HepG2 (cell line): Measurements from ENCODE around the gene BIVM. TPM values are rescaled to one million over a fixed set of nuclear protein-coding genes. Genes with fewer than 3 reads are reported as not detected.

Experiments used
- ATF7-NPFF ChIP-seq: sonication (generic); formaldehyde crosslinking; IDR thresholded peaks from 2 replicates; pipeline ENCODE4 v1.8.1; 2023; ENCODE audit warnings: mild to moderate bottlenecking, low read depth, missing genetic modification reagents, moderate library complexity
- CAMTA2 ChIP-seq: sonication (generic); formaldehyde crosslinking; IDR thresholded peaks from 2 replicates; pipeline ENCODE4 v1.4.0; 2020; ENCODE audit warnings: mild to moderate bottlenecking, missing genetic modification reagents, borderline replicate concordance
- CHD4 ChIP-seq: fragments of 200-600 bp; sonication (generic); IDR thresholded peaks from 2 replicates; pipeline ENCODE4 v1.7.0; 2017; ENCODE audit warnings: mild to moderate bottlenecking, low read length, borderline replicate concordance
- ESRRA ChIP-seq: sonication (generic); formaldehyde crosslinking; IDR thresholded peaks from 2 replicates; pipeline ENCODE4 v1.5.1; 2020; ENCODE audit warnings: mild to moderate bottlenecking, low read depth, missing genetic modification reagents
- EZH2 ChIP-seq: conservative IDR thresholded peaks from 2 replicates; pipeline ENCODE4 v1.6.1; 2012; ENCODE audit warnings: mild to moderate bottlenecking, low read depth, low read length, moderate library complexity
- GATA4 ChIP-seq: sonication (generic); IDR thresholded peaks from 2 replicates; pipeline ENCODE4 v1.6.1; 2016; ENCODE audit warnings: antibody characterized with exemption, low read depth, borderline replicate concordance
- GFI1 ChIP-seq: sonication (generic); formaldehyde crosslinking; IDR thresholded peaks from 2 replicates; pipeline ENCODE4 v1.5.0; 2020; ENCODE audit warnings: missing genetic modification reagents, mild to moderate bottlenecking, borderline replicate concordance
- HNRNPH1 ChIP-seq: fragments of 200-400 bp; formaldehyde crosslinking; optimal IDR thresholded peaks from 2 replicates; pipeline ENCODE3; 2017; ENCODE audit warnings: mild to moderate bottlenecking, low read depth, low read length
- IKZF1 ChIP-seq: fragments of 450-650 bp; IDR thresholded peaks from 2 replicates; pipeline ENCODE4 v1.7.1; 2016
- MZF1 ChIP-seq: sonication (generic); formaldehyde crosslinking; IDR thresholded peaks from 2 replicates; pipeline ENCODE4 v1.8.1; 2023; ENCODE audit warnings: mild to moderate bottlenecking, missing genetic modification reagents, borderline replicate concordance
- SALL2 ChIP-seq: sonication (generic); formaldehyde crosslinking; IDR thresholded peaks from 2 replicates; pipeline ENCODE4 v1.8.1; 2023; ENCODE audit warnings: mild to moderate bottlenecking, missing genetic modification reagents, inconsistent platforms
- TEAD3 ChIP-seq: optimal IDR thresholded peaks from 2 replicates; pipeline ENCODE3; 2016; ENCODE audit warnings: borderline replicate concordance
- TGIF2 ChIP-seq: IDR thresholded peaks from 2 replicates; pipeline ENCODE4 v1.6.1; 2016; ENCODE audit warnings: control low read depth, missing compliant biosample characterization
- ZMYM4 ChIP-seq: sonication (generic); formaldehyde crosslinking; IDR thresholded peaks from 2 replicates; pipeline ENCODE4 v1.8.1; 2023; ENCODE audit warnings: mild to moderate bottlenecking, missing genetic modification reagents
- ZNF558 ChIP-seq: sonication (generic); formaldehyde crosslinking; IDR thresholded peaks from 2 replicates; pipeline ENCODE4 v1.9.0; 2022; ENCODE audit warnings: mild to moderate bottlenecking, missing genetic modification reagents, borderline replicate concordance
- ZNF766 ChIP-seq: sonication (generic); formaldehyde crosslinking; IDR thresholded peaks from 2 replicates; pipeline ENCODE4 v1.5.0; 2020; ENCODE audit warnings: missing genetic modification reagents, borderline replicate concordance
- polyA plus RNA-seq, 8 experiments: library from polyadenylated mRNA; depleted of rRNA in 3 of 8; stranded (reverse) in 7 of 8; unstranded in 1 of 8; fragments of >200 nt; fragmentation: Illumina TruSeq in 4 of 8; extraction: Trizol in 4 of 8; gene quantifications; 2 replicates each; pipeline versions ENCODE4 v1.2.1 to v1.2.3, GENCODE V29; 2011 to 2016; ENCODE audit warnings: low read depth in 4 of 8, missing spikeins in 1 of 8, mixed read lengths in 1 of 8; ENCODE audit not compliant: insufficient read depth in 1 of 8
- total RNA-seq, 5 experiments: library from RNA; depleted of rRNA; stranded (reverse); fragments of >200 nt; fragmentation: Illumina TruSeq; extraction: Trizol; gene quantifications; 2 replicates each; pipeline ENCODE4 v1.2.3, GENCODE V29; 2016; ENCODE audit warnings: low read depth in 1 of 5
- TF ChIP-seq, protein P1 (sequence below): sonication (generic); formaldehyde crosslinking; IDR thresholded peaks from 2 replicates; pipeline ENCODE4 v1.5.0; 2020; ENCODE audit warnings: mild to moderate bottlenecking, missing genetic modification reagents
- TF ChIP-seq, protein P2 (sequence below): sonication (generic); formaldehyde crosslinking; IDR thresholded peaks from 2 replicates; pipeline ENCODE4 v1.4.0; 2020; ENCODE audit warnings: mild to moderate bottlenecking, missing genetic modification reagents
- TF ChIP-seq, protein P3 (sequence below): IDR thresholded peaks from 2 replicates; pipeline ENCODE4 v1.4.0; 2020; ENCODE audit warnings: mild to moderate bottlenecking, missing genetic modification reagents
- TF ChIP-seq, protein P4 (sequence below): sonication (generic); formaldehyde crosslinking; IDR thresholded peaks from 2 replicates; pipeline ENCODE4 v1.5.0; 2020; ENCODE audit warnings: mild to moderate bottlenecking, missing genetic modification reagents, moderate library complexity

Gene BIVM
- total and polyA plus RNA-seq, 2 of the 13 experiments (the other 11 are each of a cell fraction or from before 2014, with no cell fraction given), result 10.4 to 15.8 TPM

- TF ChIP-seq, protein P1, sequence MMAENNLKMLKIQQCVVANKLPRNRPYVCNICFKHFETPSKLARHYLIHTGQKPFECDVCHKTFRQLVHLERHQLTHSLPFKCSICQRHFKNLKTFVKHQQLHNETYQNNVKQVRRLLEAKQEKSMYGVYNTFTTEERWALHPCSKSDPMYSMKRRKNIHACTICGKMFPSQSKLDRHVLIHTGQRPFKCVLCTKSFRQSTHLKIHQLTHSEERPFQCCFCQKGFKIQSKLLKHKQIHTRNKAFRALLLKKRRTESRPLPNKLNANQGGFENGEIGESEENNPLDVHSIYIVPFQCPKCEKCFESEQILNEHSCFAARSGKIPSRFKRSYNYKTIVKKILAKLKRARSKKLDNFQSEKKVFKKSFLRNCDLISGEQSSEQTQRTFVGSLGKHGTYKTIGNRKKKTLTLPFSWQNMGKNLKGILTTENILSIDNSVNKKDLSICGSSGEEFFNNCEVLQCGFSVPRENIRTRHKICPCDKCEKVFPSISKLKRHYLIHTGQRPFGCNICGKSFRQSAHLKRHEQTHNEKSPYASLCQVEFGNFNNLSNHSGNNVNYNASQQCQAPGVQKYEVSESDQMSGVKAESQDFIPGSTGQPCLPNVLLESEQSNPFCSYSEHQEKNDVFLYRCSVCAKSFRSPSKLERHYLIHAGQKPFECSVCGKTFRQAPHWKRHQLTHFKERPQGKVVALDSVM (CRISPR knock-in tag), result no peak
- TF ChIP-seq, protein P2, sequence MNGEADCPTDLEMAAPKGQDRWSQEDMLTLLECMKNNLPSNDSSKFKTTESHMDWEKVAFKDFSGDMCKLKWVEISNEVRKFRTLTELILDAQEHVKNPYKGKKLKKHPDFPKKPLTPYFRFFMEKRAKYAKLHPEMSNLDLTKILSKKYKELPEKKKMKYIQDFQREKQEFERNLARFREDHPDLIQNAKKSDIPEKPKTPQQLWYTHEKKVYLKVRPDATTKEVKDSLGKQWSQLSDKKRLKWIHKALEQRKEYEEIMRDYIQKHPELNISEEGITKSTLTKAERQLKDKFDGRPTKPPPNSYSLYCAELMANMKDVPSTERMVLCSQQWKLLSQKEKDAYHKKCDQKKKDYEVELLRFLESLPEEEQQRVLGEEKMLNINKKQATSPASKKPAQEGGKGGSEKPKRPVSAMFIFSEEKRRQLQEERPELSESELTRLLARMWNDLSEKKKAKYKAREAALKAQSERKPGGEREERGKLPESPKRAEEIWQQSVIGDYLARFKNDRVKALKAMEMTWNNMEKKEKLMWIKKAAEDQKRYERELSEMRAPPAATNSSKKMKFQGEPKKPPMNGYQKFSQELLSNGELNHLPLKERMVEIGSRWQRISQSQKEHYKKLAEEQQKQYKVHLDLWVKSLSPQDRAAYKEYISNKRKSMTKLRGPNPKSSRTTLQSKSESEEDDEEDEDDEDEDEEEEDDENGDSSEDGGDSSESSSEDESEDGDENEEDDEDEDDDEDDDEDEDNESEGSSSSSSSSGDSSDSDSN, result no peak
- TF ChIP-seq ZMYM4 (CRISPR knock-in tag), result peak; percentile 47; the same call in 1 of the 2 replicates
- TF ChIP-seq GFI1 (CRISPR knock-in tag), result no peak
- no peak for TF ChIP-seq EZH2
- TF ChIP-seq IKZF1, result no peak
- TF ChIP-seq, protein P3, sequence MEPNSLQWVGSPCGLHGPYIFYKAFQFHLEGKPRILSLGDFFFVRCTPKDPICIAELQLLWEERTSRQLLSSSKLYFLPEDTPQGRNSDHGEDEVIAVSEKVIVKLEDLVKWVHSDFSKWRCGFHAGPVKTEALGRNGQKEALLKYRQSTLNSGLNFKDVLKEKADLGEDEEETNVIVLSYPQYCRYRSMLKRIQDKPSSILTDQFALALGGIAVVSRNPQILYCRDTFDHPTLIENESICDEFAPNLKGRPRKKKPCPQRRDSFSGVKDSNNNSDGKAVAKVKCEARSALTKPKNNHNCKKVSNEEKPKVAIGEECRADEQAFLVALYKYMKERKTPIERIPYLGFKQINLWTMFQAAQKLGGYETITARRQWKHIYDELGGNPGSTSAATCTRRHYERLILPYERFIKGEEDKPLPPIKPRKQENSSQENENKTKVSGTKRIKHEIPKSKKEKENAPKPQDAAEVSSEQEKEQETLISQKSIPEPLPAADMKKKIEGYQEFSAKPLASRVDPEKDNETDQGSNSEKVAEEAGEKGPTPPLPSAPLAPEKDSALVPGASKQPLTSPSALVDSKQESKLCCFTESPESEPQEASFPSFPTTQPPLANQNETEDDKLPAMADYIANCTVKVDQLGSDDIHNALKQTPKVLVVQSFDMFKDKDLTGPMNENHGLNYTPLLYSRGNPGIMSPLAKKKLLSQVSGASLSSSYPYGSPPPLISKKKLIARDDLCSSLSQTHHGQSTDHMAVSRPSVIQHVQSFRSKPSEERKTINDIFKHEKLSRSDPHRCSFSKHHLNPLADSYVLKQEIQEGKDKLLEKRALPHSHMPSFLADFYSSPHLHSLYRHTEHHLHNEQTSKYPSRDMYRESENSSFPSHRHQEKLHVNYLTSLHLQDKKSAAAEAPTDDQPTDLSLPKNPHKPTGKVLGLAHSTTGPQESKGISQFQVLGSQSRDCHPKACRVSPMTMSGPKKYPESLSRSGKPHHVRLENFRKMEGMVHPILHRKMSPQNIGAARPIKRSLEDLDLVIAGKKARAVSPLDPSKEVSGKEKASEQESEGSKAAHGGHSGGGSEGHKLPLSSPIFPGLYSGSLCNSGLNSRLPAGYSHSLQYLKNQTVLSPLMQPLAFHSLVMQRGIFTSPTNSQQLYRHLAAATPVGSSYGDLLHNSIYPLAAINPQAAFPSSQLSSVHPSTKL (CRISPR knock-in tag), result peak; percentile 81
- TF ChIP-seq ZNF766, result no peak
- TF ChIP-seq SALL2, result no peak
- TF ChIP-seq MZF1 (CRISPR knock-in tag), result no peak
- TF ChIP-seq HNRNPH1, result no peak
- TF ChIP-seq GATA4, result no peak
- TF ChIP-seq CHD4, result no peak
- TF ChIP-seq ZNF558 (CRISPR knock-in tag), result no peak
- no peak for TF ChIP-seq CAMTA2
- no peak for TF ChIP-seq TGIF2
- TF ChIP-seq, protein P4, sequence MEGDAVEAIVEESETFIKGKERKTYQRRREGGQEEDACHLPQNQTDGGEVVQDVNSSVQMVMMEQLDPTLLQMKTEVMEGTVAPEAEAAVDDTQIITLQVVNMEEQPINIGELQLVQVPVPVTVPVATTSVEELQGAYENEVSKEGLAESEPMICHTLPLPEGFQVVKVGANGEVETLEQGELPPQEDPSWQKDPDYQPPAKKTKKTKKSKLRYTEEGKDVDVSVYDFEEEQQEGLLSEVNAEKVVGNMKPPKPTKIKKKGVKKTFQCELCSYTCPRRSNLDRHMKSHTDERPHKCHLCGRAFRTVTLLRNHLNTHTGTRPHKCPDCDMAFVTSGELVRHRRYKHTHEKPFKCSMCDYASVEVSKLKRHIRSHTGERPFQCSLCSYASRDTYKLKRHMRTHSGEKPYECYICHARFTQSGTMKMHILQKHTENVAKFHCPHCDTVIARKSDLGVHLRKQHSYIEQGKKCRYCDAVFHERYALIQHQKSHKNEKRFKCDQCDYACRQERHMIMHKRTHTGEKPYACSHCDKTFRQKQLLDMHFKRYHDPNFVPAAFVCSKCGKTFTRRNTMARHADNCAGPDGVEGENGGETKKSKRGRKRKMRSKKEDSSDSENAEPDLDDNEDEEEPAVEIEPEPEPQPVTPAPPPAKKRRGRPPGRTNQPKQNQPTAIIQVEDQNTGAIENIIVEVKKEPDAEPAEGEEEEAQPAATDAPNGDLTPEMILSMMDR (CRISPR knock-in tag), result no peak
- no peak for TF ChIP-seq ESRRA
- TF ChIP-seq ATF7-NPFF (CRISPR knock-in tag), result no peak
- peak; percentile 88 for TF ChIP-seq TEAD3 (CRISPR knock-in tag)
Observed at GRCh38 chr13:102770435-102770834, 28.5 kb upstream of the BIVM start (continued).
